ENCODE data around the gene DNAH2. TPM values are rescaled to one million over a fixed set of nuclear protein-coding genes. Genes with fewer than 3 reads are reported as not detected.

The DNAH2 gene
- total and polyA plus RNA-seq, 10 donors, result 0.02 to 1.1 (median 0.13) TPM; not detected in 1

DNA sequence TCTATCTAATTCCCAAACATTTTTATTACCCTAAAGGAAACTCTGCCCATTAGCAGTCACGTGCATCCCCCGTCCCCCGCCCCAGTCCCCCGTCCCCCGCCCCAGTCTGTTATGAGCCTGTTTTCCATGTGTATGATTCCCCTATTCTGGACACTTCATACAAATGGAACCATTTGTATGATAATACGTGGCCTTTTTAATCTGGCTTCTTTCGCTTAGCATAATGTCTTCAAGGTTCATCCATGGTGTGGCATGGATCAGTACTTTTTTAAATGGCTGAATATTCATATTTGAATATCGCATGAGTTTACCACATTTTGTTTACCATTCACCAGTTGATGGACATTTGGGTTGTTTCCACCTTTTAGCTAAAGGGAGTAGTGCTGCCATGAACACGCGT is 49.5 kb downstream of the DNAH2 start:
- TF ChIP-seq, protein P1, sequence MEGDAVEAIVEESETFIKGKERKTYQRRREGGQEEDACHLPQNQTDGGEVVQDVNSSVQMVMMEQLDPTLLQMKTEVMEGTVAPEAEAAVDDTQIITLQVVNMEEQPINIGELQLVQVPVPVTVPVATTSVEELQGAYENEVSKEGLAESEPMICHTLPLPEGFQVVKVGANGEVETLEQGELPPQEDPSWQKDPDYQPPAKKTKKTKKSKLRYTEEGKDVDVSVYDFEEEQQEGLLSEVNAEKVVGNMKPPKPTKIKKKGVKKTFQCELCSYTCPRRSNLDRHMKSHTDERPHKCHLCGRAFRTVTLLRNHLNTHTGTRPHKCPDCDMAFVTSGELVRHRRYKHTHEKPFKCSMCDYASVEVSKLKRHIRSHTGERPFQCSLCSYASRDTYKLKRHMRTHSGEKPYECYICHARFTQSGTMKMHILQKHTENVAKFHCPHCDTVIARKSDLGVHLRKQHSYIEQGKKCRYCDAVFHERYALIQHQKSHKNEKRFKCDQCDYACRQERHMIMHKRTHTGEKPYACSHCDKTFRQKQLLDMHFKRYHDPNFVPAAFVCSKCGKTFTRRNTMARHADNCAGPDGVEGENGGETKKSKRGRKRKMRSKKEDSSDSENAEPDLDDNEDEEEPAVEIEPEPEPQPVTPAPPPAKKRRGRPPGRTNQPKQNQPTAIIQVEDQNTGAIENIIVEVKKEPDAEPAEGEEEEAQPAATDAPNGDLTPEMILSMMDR (IDR thresholded peaks at IDR 0.05 in 8 of 11, conservative IDR thresholded peaks at IDR 0.05 in 3 of 11), result no peak
- no peak for TF ChIP-seq POLR2AphosphoS5 (IDR thresholded peaks at IDR 0.05)
- no peak for TF ChIP-seq POLR2A (IDR thresholded peaks at IDR 0.05)
- Histone ChIP-seq H3K4me1 (no peaks in the 10 kb centered on the region), H3K36me3 (no peaks in the 10 kb centered on the region), H3K9me3 (no peaks in the 10 kb centered on the region), H3K27ac (no peak overlapping the region), H3K4me3 (no peak overlapping the region), H3K27me3 (replicated peaks in 1 of 7) (peaks cover 0 to 39% (median 0%) of the 10 kb centered on the region in 7 donors)
- intact Hi-C loops (cut with DNase I; ENCODE audit: low total_unique reads), result no loop called here
- 81 to 94% (median 91%) methylated on average over 10 of the region's 10 CpGs for WGBS, 5 donors
- no peak for DNase-seq

DNA sequence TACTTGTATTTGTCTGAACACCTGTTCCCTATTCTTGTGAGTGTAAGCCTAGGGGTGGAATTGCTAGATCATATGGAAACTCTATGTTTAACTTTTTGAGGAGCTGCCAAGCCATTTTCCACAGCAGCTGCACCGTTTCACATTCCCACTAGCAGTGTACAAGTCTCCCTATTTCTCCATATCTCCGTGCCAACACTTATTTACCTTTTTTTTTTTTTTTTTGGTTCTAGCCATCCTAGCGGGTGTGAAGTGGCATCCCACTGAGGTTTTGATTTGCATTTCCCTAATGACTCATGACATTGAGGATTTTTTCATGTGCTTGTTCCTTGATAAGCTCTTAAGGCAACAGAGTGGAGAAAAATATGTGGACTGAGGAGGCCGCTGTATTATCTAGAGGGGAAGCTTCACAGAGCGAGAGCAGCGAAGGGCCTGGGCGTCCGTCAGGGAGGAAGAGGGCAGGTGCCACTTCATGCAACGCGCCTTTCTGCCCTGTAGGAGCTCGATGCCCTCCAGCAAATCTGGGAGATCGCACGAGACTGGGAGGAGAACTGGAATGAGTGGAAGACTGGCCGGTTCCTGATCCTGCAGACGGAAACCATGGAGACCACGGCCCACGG is 50.0 kb downstream of the DNAH2 start:
- peak; percentile 39 for DNase-seq
- TF ChIP-seq POLR2AphosphoS5 (IDR thresholded peaks at IDR 0.05) (no peak), POLR2A (IDR thresholded peaks at IDR 0.05) (no peak)
- TF ChIP-seq, protein P1 (IDR thresholded peaks at IDR 0.05 in 8 of 11, conservative IDR thresholded peaks at IDR 0.05 in 3 of 11), result no peak
- H3K9me3 ChIP-seq, result no peaks in the 10 kb centered on the region
- no peak overlapping the region for H3K27ac ChIP-seq
- 76 to 84% (median 77%) methylated on average over 17 of the region's 17 CpGs for WGBS, 5 donors
- intact Hi-C loops (cut with DNase I; ENCODE audit: low total_unique reads), result no loop called here
- peaks cover 0 to 39% (median 0%) of the 10 kb centered on the region in 7 donors for H3K27me3 ChIP-seq (replicated peaks in 1 of 7)
- H3K4me1 ChIP-seq, result no peaks in the 10 kb centered on the region
- H3K4me3 ChIP-seq, result no peak overlapping the region
- H3K36me3 ChIP-seq, result no peaks in the 10 kb centered on the region

DNA sequence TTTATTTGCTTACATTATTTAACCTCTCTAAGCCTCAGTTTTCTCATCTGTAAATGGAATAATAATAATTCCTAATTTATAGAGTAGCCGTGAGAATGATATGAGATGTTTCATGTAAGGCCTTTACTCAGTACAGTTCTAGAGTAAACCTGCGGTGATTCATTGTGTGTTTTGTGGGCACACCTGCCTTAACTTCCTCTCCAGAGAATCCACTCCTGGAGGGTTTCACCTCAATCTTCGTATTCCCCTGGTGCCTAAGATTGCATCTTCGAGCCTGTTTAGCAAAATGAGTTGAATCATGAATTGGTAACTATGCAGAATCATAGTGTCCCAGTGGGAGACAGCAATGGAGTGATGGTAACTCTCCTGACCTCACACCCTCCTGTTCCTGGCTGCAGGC is 52.3 kb downstream of the DNAH2 start:
- intact Hi-C loops (cut with DNase I; ENCODE audit: low total_unique reads), result no loop called here
- H3K9me3 ChIP-seq, result no peaks in the 10 kb centered on the region
- H3K27ac ChIP-seq, result no peak overlapping the region
- H3K4me3 ChIP-seq, result no peak overlapping the region
- H3K36me3 ChIP-seq, result no peaks in the 10 kb centered on the region
- H3K4me1 ChIP-seq, result no peaks in the 10 kb centered on the region
- no peak for TF ChIP-seq POLR2A (IDR thresholded peaks at IDR 0.05)
- TF ChIP-seq, protein P1 (IDR thresholded peaks at IDR 0.05 in 8 of 11, conservative IDR thresholded peaks at IDR 0.05 in 3 of 11), result no peak
- no peak for TF ChIP-seq POLR2AphosphoS5 (IDR thresholded peaks at IDR 0.05)
- WGBS, 5 donors, result 73 to 80% (median 79%) methylated on average over 4 of the region's 4 CpGs
- DNase-seq, result peak; percentile 24
- peaks cover 0 to 55% (median 0%) of the 10 kb centered on the region in 7 donors for H3K27me3 ChIP-seq (replicated peaks in 1 of 7)

DNA sequence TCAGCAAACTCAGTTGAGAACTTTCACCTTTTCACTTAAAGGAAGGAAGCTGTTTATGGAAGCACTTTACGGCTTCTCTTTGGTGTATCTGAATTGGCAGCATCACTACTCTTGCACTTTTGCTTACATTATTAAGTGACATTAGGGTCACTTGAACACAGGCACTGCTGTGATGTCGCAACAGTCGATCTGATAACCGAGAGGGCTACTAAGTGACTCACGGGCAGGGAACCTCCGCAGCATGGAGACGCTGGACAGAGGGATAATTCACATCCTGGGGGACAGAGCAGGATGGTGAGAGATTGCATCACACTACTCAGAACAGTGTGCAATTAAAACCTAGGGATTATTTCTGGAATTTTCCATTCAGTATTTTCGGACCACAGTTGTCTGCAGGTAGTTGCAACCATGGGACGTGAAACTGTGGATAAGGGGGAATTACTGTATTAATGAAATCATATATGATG is 56.5 kb downstream of the DNAH2 start:
- no peaks in the 10 kb centered on the region for H3K36me3 ChIP-seq
- DNase-seq, result no peak
- no peak overlapping the region for H3K27ac ChIP-seq
- H3K27me3 ChIP-seq (replicated peaks in 1 of 7), result peaks cover 0 to 58% (median 0%) of the 10 kb centered on the region in 7 donors
- H3K9me3 ChIP-seq, result no peaks in the 10 kb centered on the region
- H3K4me3 ChIP-seq, result no peak overlapping the region
- WGBS, 5 donors, result 66 to 82% (median 73%) methylated on average over 9 of the region's 9 CpGs
- H3K4me1 ChIP-seq, result no peaks in the 10 kb centered on the region
- intact Hi-C loops (cut with DNase I; ENCODE audit: low total_unique reads), result no loop called here
- TF ChIP-seq POLR2AphosphoS5 (IDR thresholded peaks at IDR 0.05) (no peak), POLR2A (IDR thresholded peaks at IDR 0.05) (no peak)
- TF ChIP-seq, protein P1 (IDR thresholded peaks at IDR 0.05 in 8 of 11, conservative IDR thresholded peaks at IDR 0.05 in 3 of 11), result no peak
